Measurements from ENCODE around the gene NOL4L.

NOL4L gene

DNA sequence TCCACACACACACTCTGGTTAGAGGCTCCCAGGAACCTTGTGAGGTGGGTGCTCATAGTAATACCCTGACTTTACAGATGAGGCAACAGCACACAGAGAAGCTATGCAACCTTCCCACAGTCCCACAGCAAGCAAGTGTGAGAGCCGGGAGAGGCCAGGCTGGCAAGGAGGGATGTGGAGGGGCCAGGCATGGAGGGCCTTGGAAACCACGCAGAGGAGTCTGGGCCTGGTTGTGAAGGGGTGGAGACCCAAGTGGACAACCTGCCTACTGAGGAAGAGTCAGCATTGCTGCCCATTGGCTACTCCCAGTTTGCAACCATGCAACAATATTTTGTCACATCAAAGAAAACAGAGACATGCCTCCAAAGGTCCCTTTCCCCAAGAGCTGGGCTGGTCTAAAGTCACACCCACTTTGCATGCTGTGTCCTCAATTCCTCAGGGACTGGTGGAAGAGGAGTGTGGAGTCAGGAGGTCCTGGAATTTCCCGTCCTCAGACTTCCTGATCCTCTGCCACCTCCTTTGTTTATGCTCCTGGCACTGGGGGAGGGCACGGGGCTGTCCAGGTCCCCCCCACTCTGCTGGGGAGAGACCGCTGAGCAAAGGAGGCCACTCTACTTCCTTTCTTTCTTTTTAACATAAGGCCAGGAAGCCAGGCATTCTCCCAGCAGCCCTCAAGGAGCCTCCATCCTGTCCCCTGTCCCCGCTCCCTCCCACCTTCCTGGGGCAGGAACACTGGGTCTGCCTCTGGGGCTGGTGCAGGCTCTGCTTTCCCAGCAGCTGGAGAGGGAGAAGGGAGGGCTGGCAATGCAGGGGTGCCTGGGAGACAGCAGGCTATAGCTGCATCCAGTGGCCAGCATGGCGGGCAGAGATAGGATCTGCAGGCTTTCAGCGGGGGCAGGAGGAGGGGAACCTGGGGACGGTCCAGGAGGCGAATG, 68.3 kb downstream of the NOL4L start:
- ATAC-seq (no peak), DNase-seq (ENCODE audit: low spot score in 2 of 2) (no peak)
- Mint-ChIP-seq H3K4me1 (peaks cover 53% of the 10 kb centered on the region), H3K9me3 (no peaks in the 10 kb centered on the region), H3K4me3 (no peak overlapping the region), H3K36me3 (peaks cover 41% of the 10 kb centered on the region), H3K27ac (peak overlapping the region; percentile 77)

DNA sequence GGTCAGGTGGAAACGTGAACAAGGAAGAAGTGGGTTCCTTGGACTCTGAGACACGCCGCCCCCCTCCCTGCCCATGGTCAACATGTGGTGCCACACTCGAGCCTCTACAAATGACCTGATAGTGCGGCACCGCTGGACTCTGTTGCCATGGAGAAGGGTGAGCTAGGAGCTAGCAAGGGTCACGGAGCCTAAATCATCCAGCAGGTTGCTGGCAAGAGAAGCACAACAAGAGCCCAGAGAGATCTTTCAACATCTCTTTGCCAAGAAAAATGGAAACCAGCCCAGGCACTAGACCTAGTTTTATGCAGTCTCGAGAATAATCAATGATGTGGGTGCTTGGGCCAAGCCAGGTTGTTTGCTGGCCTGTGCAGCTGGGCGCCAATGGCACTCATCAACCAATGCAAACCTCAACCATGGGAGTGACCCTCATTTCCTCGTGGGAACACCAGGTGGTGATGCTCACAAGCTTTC, 69.5 kb downstream of the NOL4L start:
- peaks cover 55% of the 10 kb centered on the region for H3K4me1 Mint-ChIP-seq
- no peak for ATAC-seq
- DNase-seq (ENCODE audit: low spot score in 2 of 2): no peak
- no peak overlapping the region for H3K4me3 Mint-ChIP-seq
- peaks cover 41% of the 10 kb centered on the region for H3K36me3 Mint-ChIP-seq
- peak overlapping the region; percentile 93 for H3K27ac Mint-ChIP-seq
- no peaks in the 10 kb centered on the region for H3K9me3 Mint-ChIP-seq

DNA sequence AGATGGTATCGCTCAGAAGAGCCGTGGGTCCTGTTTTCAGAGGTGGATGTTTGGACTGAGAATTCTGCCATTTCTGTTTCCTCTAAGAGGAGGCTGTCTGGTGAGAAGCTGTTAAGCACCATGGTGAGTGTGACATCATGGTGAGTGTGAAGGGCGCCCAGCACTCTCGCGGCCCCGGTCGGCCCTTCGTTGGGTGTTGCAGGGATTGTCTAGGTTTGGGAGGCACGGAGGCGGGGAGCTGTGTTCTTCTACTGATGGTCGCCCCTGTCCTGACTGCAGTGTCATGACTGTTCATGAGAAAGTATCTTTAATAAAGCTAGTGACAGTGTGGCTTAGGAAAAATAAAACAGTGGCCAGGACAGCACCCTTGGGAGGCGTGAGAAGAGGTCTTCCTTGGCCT, 70.4 kb downstream of the NOL4L start:
- peaks cover 33% of the 10 kb centered on the region for H3K36me3 Mint-ChIP-seq
- peaks cover 64% of the 10 kb centered on the region for H3K4me1 Mint-ChIP-seq
- DNase-seq (ENCODE audit: low spot score in 2 of 2) (no peak), ATAC-seq (no peak)
- H3K9me3 Mint-ChIP-seq: no peaks in the 10 kb centered on the region
- peak overlapping the region; percentile 93 for H3K27ac Mint-ChIP-seq
- H3K4me3 Mint-ChIP-seq: peak overlapping the region; percentile 66

- H3K9me3 Mint-ChIP-seq: no peaks in the 10 kb centered on the region
- H3K4me3 Mint-ChIP-seq: peak overlapping the region; percentile 66
- peaks cover 78% of the 10 kb centered on the region for H3K4me1 Mint-ChIP-seq
- ATAC-seq: no peak
- H3K27ac Mint-ChIP-seq: peak overlapping the region; percentile 93
- DNase-seq (ENCODE audit: low spot score in 2 of 2): no peak
- H3K36me3 Mint-ChIP-seq: peaks cover 32% of the 10 kb centered on the region
Observed at GRCh38 chr20:32513031-32513866, 71.9 kb downstream of the NOL4L start.

DNA sequence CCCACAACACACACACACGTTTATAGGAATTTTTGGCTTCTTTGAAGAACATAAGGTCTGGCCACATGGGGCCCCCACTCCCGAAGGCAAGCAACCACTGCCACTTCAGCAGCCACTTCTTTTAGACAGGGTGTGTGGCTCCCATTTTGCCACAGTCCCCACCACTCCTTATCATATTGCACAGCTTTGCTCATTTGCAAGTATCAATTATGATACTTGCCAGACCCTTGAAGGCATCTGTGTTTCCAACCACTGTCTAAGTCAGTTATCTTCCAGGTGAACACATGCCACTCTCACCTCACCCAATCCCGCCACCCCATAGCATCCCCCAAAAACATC, 73.1 kb downstream of the NOL4L start:
- DNase-seq (ENCODE audit: low spot score in 2 of 2): no peak

GRCh38 chr20:32511358-32512046, 73.6 kb downstream of the NOL4L start:
- Mint-ChIP-seq H3K27ac (peak overlapping the region; percentile 93), H3K9me3 (no peaks in the 10 kb centered on the region), H3K36me3 (peaks cover 28% of the 10 kb centered on the region), H3K4me3 (peak overlapping the region; percentile 66), H3K4me1 (peaks cover 76% of the 10 kb centered on the region)
- no peak for ATAC-seq
- no peak for DNase-seq (ENCODE audit: low spot score in 2 of 2)

More for the DNA sequence above, 73.1 kb downstream of the NOL4L start:
- Mint-ChIP-seq H3K36me3 (peaks cover 29% of the 10 kb centered on the region), H3K4me3 (peak overlapping the region; percentile 66), H3K27ac (peak overlapping the region; percentile 93), H3K4me1 (peaks cover 78% of the 10 kb centered on the region), H3K9me3 (no peaks in the 10 kb centered on the region)
- no peak for ATAC-seq

- H3K9me3 Mint-ChIP-seq: no peaks in the 10 kb centered on the region
- peaks cover 25% of the 10 kb centered on the region for H3K36me3 Mint-ChIP-seq
- peak overlapping the region; percentile 66 for H3K4me3 Mint-ChIP-seq
- H3K4me1 Mint-ChIP-seq: peaks cover 69% of the 10 kb centered on the region
- DNase-seq (ENCODE audit: low spot score in 2 of 2): no peak
- ATAC-seq: peak; percentile 52
- peak overlapping the region; percentile 93 for H3K27ac Mint-ChIP-seq
Observed at GRCh38 chr20:32510601-32511357, 74.4 kb downstream of the NOL4L start.

GRCh38 chr20:32510120-32510600, 75.0 kb downstream of the NOL4L start:
- Mint-ChIP-seq H3K4me1 (peaks cover 69% of the 10 kb centered on the region), H3K36me3 (peaks cover 20% of the 10 kb centered on the region), H3K4me3 (peak overlapping the region; percentile 66), H3K9me3 (no peaks in the 10 kb centered on the region), H3K27ac (peak overlapping the region; percentile 93)
- ATAC-seq (peak; percentile 31), DNase-seq (ENCODE audit: low spot score in 2 of 2) (no peak)

DNA sequence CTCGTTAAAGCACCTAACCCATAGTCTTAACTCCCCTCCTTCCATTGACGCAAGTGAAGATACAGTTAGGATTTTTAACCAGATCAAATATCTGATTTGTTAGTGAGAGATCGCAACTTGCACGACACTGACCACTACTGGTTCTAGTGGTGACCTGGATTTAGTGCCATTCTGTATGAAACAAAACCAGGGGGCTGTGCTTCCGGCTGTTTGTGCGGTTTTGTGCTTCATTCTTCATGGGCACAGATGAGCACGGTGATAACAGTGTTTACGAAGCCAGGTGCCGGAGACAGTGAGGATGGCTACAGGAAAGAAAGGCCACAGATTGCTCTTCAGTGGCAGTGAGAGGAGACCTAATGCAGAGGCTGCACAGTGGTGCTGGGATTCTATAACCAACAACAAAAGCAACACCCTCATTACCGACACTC, 75.5 kb downstream of the NOL4L start:
- Mint-ChIP-seq H3K4me1 (peaks cover 69% of the 10 kb centered on the region), H3K36me3 (peaks cover 15% of the 10 kb centered on the region), H3K4me3 (peak overlapping the region; percentile 66), H3K9me3 (no peaks in the 10 kb centered on the region), H3K27ac (peak overlapping the region; percentile 93)
- ATAC-seq: peak; percentile 85
- DNase-seq (ENCODE audit: low spot score in 2 of 2): no peak

DNA sequence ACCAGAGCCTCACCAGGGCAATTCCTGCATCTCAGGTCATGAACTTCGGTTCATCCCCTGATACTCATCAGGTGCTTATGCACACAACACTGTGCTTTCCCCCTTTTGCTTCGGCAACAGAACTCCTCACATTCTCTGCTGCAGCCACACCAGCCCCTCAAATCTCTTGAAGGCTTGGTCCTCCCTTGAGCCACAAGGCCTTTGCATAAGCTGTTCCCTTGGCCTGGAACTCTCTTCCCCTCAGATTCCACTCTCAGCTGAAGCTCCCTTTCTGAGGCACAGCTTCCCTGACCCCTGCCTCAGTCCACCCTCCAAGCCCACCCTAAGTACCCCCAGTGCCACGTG, 76.4 kb downstream of the NOL4L start:
- peaks cover 63% of the 10 kb centered on the region for H3K4me1 Mint-ChIP-seq
- H3K4me3 Mint-ChIP-seq: peak overlapping the region; percentile 66
- peaks cover 11% of the 10 kb centered on the region for H3K36me3 Mint-ChIP-seq
- ATAC-seq: no peak
- peak overlapping the region; percentile 93 for H3K27ac Mint-ChIP-seq
- DNase-seq (ENCODE audit: low spot score in 2 of 2): no peak
- H3K9me3 Mint-ChIP-seq: no peaks in the 10 kb centered on the region

- ATAC-seq (no peak), DNase-seq (ENCODE audit: low spot score in 2 of 2) (no peak)
- H3K36me3 Mint-ChIP-seq: peaks cover 11% of the 10 kb centered on the region
- H3K4me3 Mint-ChIP-seq: no peak overlapping the region
- H3K27ac Mint-ChIP-seq: peak overlapping the region; percentile 93
- no peaks in the 10 kb centered on the region for H3K9me3 Mint-ChIP-seq
- H3K4me1 Mint-ChIP-seq: peaks cover 62% of the 10 kb centered on the region
Observed at GRCh38 chr20:32507998-32508774, 76.9 kb downstream of the NOL4L start.

DNA sequence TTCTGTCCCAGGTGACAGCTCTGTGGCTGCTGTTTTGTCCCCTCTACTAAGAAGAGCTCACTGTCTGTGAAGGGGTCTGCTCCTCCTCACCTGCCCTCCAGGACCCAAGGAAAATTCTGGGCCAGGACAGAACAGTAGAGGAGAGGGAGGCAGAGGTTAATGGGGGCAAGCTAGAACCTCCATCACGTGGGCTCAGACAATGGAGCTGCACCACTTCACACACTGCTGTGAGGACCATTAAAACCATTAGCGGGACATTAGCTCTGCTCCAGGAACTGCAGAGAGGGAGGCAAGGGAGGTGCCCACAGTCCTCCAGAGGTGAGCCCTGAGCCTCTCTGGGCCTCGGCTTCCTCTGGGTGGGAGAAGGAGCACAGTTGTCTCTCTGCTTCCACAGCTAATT, 78.4 kb downstream of the NOL4L start:
- no peak overlapping the region for H3K4me3 Mint-ChIP-seq
- ATAC-seq (no peak), DNase-seq (ENCODE audit: low spot score in 2 of 2) (no peak)
- H3K9me3 Mint-ChIP-seq: no peaks in the 10 kb centered on the region
- peak overlapping the region; percentile 69 for H3K27ac Mint-ChIP-seq
- peaks cover 56% of the 10 kb centered on the region for H3K4me1 Mint-ChIP-seq
- H3K36me3 Mint-ChIP-seq: peaks cover 5% of the 10 kb centered on the region

DNA sequence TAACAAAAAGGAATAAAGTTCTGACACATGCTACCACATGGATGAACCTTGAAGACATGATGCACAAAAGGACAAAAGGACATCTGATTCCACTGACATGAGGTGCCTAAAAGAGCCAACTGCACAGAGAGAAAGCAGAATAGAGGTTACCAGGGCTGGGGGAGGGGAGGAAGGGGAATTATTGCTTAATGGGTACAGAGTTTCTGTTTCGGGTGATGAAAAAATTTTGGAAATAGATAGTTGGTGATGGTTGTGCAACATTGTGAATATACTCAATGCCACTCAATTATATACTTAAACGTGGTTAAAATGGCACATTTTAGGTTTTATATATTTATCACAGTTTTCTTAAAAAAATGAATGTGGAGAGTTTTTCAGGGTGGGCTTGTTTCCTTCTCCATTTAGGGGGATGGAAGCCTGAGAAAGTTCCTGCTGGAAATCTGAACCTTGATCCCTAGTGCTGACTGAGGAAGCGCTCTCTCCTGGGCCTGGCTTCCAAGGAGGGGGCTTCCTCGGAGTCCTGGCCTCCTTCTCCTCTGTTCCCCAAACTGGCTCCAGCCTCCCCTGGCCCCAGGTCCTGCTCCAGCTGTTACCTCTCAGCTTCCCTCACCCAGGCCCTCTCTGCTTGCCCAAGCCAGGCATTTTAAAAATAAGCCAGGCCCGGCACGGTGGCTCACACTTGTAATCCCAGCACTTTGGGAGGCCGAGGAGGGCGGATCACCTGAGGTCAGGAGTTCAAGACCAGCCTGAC, 79.2 kb downstream of the NOL4L start:
- no peaks in the 10 kb centered on the region for H3K9me3 Mint-ChIP-seq
- DNase-seq (ENCODE audit: low spot score in 2 of 2): no peak
- peaks cover 5% of the 10 kb centered on the region for H3K36me3 Mint-ChIP-seq
- no peak for ATAC-seq
- H3K27ac Mint-ChIP-seq: peak overlapping the region; percentile 69
- H3K4me1 Mint-ChIP-seq: peaks cover 57% of the 10 kb centered on the region
- no peak overlapping the region for H3K4me3 Mint-ChIP-seq
